Liver (tissue), 9 donors: ENCODE results near the gene OR2K2. TPM values are rescaled to one million over a fixed set of nuclear protein-coding genes. Genes with fewer than 3 reads are reported as not detected.

Experiments used
- DNase-seq: peaks from one replicate; pipeline ENCODE4 v3.0.0-alpha.2; 2017; ENCODE audit warnings: low spot score
- H3K27ac ChIP-seq, 2 donors: one replicate each; pipeline ENCODE4 v1.7.0; 2013; ENCODE audit warnings: inconsistent platforms in 2 of 2, low read length in 2 of 2, control low read depth in 1 of 2, low read depth in 1 of 2, mild to moderate bottlenecking in 1 of 2
- H3K27me3 ChIP-seq, 4 donors: one replicate each; pipeline versions ENCODE4 v1.6.1 to v1.7.0; 2013; ENCODE audit warnings: low read length in 3 of 4, inconsistent platforms in 1 of 4, mild to moderate bottlenecking in 1 of 4, moderate library complexity in 1 of 4; ENCODE audit not compliant: control insufficient read depth in 4 of 4, insufficient read depth in 4 of 4
- H3K36me3 ChIP-seq, 4 donors: one replicate each; pipeline versions ENCODE4 v1.6.1 to v1.7.0; 2013; ENCODE audit warnings: low read length in 3 of 4, mild to moderate bottlenecking in 3 of 4, low read depth in 1 of 4, moderate library complexity in 1 of 4; ENCODE audit not compliant: control insufficient read depth in 4 of 4, insufficient read depth in 3 of 4
- H3K4me1 ChIP-seq, 4 donors: one replicate each; pipeline versions ENCODE4 v1.6.1 to v1.7.0; 2013; ENCODE audit warnings: low read length in 3 of 4, mild to moderate bottlenecking in 3 of 4, moderate library complexity in 1 of 4; ENCODE audit not compliant: control insufficient read depth in 4 of 4, insufficient read depth in 4 of 4
- H3K4me3 ChIP-seq, 3 donors: one replicate each; pipeline versions ENCODE4 v1.6.1 to v1.7.0; 2013; ENCODE audit warnings: low read length in 3 of 3, control low read depth in 1 of 3, low read depth in 1 of 3, mild to moderate bottlenecking in 1 of 3
- H3K9ac ChIP-seq, 2 donors: one replicate each; pipeline ENCODE4 v1.7.0; 2013; ENCODE audit warnings: low read length in 2 of 2, mild to moderate bottlenecking in 2 of 2, moderate library complexity in 2 of 2, control low read depth in 1 of 2, low read depth in 1 of 2
- H3K9me3 ChIP-seq, 4 donors: one replicate each; pipeline versions ENCODE4 v1.6.1 to v1.7.0; 2013; ENCODE audit warnings: low read length in 3 of 4; ENCODE audit not compliant: control insufficient read depth in 4 of 4
- ATF3 ChIP-seq: IDR thresholded peaks from 2 replicates; pipeline ENCODE4 v1.6.1; 2016; ENCODE audit warnings: antibody characterized with exemption
- CTCF ChIP-seq: fragments of 150-350 bp; IDR thresholded peaks from 2 replicates; pipeline ENCODE4 v1.5.1; 2017; ENCODE audit warnings: improper control_type of control experiment, low read depth, low read length; ENCODE audit not compliant: missing input control
- EGR1 ChIP-seq, 2 donors: IDR thresholded peaks; 2 replicates each; pipeline ENCODE4 v1.6.1; 2016 to 2018; ENCODE audit warnings: antibody characterized with exemption in 2 of 2, low read depth in 2 of 2
- FOXA1 ChIP-seq: IDR thresholded peaks from 2 replicates; pipeline ENCODE4 v1.6.1; 2016; ENCODE audit warnings: antibody characterized with exemption
- FOXA2 ChIP-seq: IDR thresholded peaks from 2 replicates; pipeline ENCODE4 v1.6.1; 2016; ENCODE audit warnings: antibody characterized with exemption
- GABPA ChIP-seq, 2 donors: IDR thresholded peaks in 1 of 2; conservative IDR thresholded peaks in 1 of 2; 2 replicates each; pipeline ENCODE4 v1.6.1; 2016; ENCODE audit warnings: antibody characterized with exemption in 2 of 2, mild to moderate bottlenecking in 1 of 2, moderate library complexity in 1 of 2
- HNF4G ChIP-seq: IDR thresholded peaks from 2 replicates; pipeline ENCODE4 v1.6.1; 2016; ENCODE audit warnings: antibody characterized with exemption
- JUND ChIP-seq, 2 donors: IDR thresholded peaks; 2 replicates each; pipeline ENCODE4 v1.6.1; 2016; ENCODE audit warnings: antibody characterized with exemption in 2 of 2
- NR2F2 ChIP-seq: IDR thresholded peaks from 2 replicates; pipeline ENCODE4 v1.6.1; 2016; ENCODE audit warnings: antibody characterized with exemption
- RAD21 ChIP-seq, 2 donors: IDR thresholded peaks; 2 replicates each; pipeline ENCODE4 v1.6.1; 2016; ENCODE audit warnings: antibody characterized with exemption in 2 of 2, mild to moderate bottlenecking in 2 of 2
- REST ChIP-seq: IDR thresholded peaks from 2 replicates; pipeline ENCODE4 v1.6.1; 2016; ENCODE audit warnings: antibody characterized with exemption, mild to moderate bottlenecking
- RXRA ChIP-seq, 2 donors: IDR thresholded peaks; 2 replicates each; pipeline ENCODE4 v1.6.1; 2017 to 2018; ENCODE audit warnings: antibody characterized with exemption in 2 of 2, mild to moderate bottlenecking in 1 of 2
- SP1 ChIP-seq: IDR thresholded peaks from 2 replicates; pipeline ENCODE4 v1.6.1; 2018; ENCODE audit warnings: antibody characterized with exemption, mild to moderate bottlenecking
- TAF1 ChIP-seq: conservative IDR thresholded peaks from 2 replicates; pipeline ENCODE4 v1.6.1; 2016; ENCODE audit warnings: antibody characterized with exemption, mild to moderate bottlenecking
- YY1 ChIP-seq: IDR thresholded peaks from 2 replicates; pipeline ENCODE4 v1.6.1; 2016; ENCODE audit warnings: antibody characterized with exemption, mild to moderate bottlenecking
- ZBTB33 ChIP-seq: IDR thresholded peaks from 2 replicates; pipeline ENCODE4 v1.6.1; 2016; ENCODE audit warnings: antibody characterized with exemption
- WGBS: extraction: QIAGEN DNeasy Blood & Tissue Kit; methylation state at CpG from one replicate; pipeline ENCODE4 v1.1.7; 2013; 5-methylcytosine and 5-hydroxymethylcytosine counted together
- polyA plus RNA-seq, 2 donors: library from polyadenylated mRNA; stranded (reverse) in 1 of 2; unstranded in 1 of 2; fragments of 200-250 nt in 1 of 2; fragments of >200 nt in 1 of 2; fragmentation: Nextera tagmentation in 1 of 2; extraction: Ambion mirVana in 1 of 2; gene quantifications; one replicate each; pipeline versions ENCODE4 v1.2.1 to v1.2.3, GENCODE V29; 2013 to 2015
- total RNA-seq, 2 donors: library from RNA; depleted of rRNA; stranded (reverse); fragments of >200 nt; gene quantifications; one replicate each; pipeline ENCODE4 v1.2.3, GENCODE V29; 2014
- donor health status: healthy.
- donor health status: healthy.
- donor health status: healthy.
- donor health status: healthy.
- donor health status: healthy.

OR2K2 gene
- not detected for total RNA-seq
- not detected for polyA plus RNA-seq

- no peaks in the 10 kb centered on the region for H3K36me3 ChIP-seq
- 78% methylated on average over 4 of the region's 4 CpGs for WGBS
- TF ChIP-seq EGR1 (IDR thresholded peaks at IDR 0.05; ENCODE audit: low read depth in 2 of 2) (no peak), HNF4G (no peak), REST (no peak), FOXA2 (no peak), CTCF (no peak), NR2F2 (no peak), SP1 (no peak), RXRA (IDR thresholded peaks at IDR 0.05) (no peak), YY1 (no peak), JUND (IDR thresholded peaks at IDR 0.05) (no peak), GABPA (IDR thresholded peaks at IDR 0.05 in 1 of 2, conservative IDR thresholded peaks at IDR 0.05 in 1 of 2) (no peak), FOXA1 (no peak), TAF1 (no peak), RAD21 (IDR thresholded peaks at IDR 0.05) (no peak), ATF3 (no peak)
These were observed at the start of gene OR2K2 for GRCh38 chr9:111330124-111330523. TSS of gene OR2K2 (minus strand) at chr9:111330224. CDS start at chr9:111328433, 1,791 bp downstream.

GRCh38 chr9:111375817-111376564 is 46.0 kb upstream of the OR2K2 start:
- Histone ChIP-seq H3K27me3 (no peaks in the 10 kb centered on the region), H3K27ac (no peak overlapping the region), H3K9ac (no peak overlapping the region), H3K9me3 (no peaks in the 10 kb centered on the region), H3K36me3 (peaks cover 8 to 68% (median 54%) of the 10 kb centered on the region in 4 donors), H3K4me3 (no peak overlapping the region), H3K4me1 (no peaks in the 10 kb centered on the region)
- WGBS, result 99% methylated on average over 3 of the region's 3 CpGs
- no peak for TF ChIP-seq ZBTB33
- TF ChIP-seq SP1, result no peak
- DNase-seq, result no peak

More at GRCh38 chr9:111330124-111330523, at the start of gene OR2K2:
- Histone ChIP-seq H3K4me3 (no peak within 1 kb of the TSS), H3K27ac (no peak within 1 kb of the TSS), H3K4me1 (no peaks in the 10 kb centered on the region), H3K27me3 (peaks cover 0 to 3% (median 0%) of the 10 kb centered on the region in 4 donors), H3K9me3 (no peaks in the 10 kb centered on the region), H3K9ac (no peak within 1 kb of the TSS)
- DNase-seq, result no peak
